NCI-H82 treated with DMSO at 0.1 percent for 48 hours (cell line): ENCODE results near the gene MEPE.

Experiments used
- DNase-seq: peaks from one replicate; lab custom pipeline; 2025; ENCODE audit not compliant: unreplicated experiment; lab: John Stamatoyannopoulos, UW

Gene MEPE

GRCh38 chr4:87832669-87833068, at the start of gene MEPE:
Gene MEPE (plus strand): TSS chr4:87832969. CDS start chr4:87834715, 1,746 bp downstream.
- no peak for DNase-seq

- DNase-seq: no peak
Observed at GRCh38 chr4:87783781-87784180, 49.0 kb upstream of the MEPE start.

- DNase-seq: no peak
Observed at GRCh38 chr4:87785731-87786509, 46.8 kb upstream of the MEPE start.

- DNase-seq: no peak
Observed at GRCh38 chr4:87799301-87800113, 33.3 kb upstream of the MEPE start, which contains the start of gene IBSP. Gene IBSP (plus strand): TSS chr4:87799554. CDS start chr4:87802362, 2,808 bp downstream.

GRCh38 chr4:87802858-87803257, 29.9 kb upstream of the MEPE start:
- DNase-seq: no peak

GRCh38 chr4:87803421-87803820, 29.3 kb upstream of the MEPE start:
- DNase-seq: no peak

GRCh38 chr4:87804871-87805270, 27.9 kb upstream of the MEPE start:
- no peak for DNase-seq

GRCh38 chr4:87805971-87806370, 26.8 kb upstream of the MEPE start:
- DNase-seq: no peak

- DNase-seq: no peak
Observed at GRCh38 chr4:87806520-87806919, 26.2 kb upstream of the MEPE start.

- no peak for DNase-seq
Observed at GRCh38 chr4:87807402-87807801, 25.4 kb upstream of the MEPE start.

- no peak for DNase-seq
Observed at GRCh38 chr4:87811977-87812376, 20.8 kb upstream of the MEPE start.

GRCh38 chr4:87819281-87819919, 13.4 kb upstream of the MEPE start:
- no peak for DNase-seq

- no peak for DNase-seq
Observed at GRCh38 chr4:87823200-87823599, 9.6 kb upstream of the MEPE start.

- no peak for DNase-seq
Observed at GRCh38 chr4:87823724-87824123, 9.0 kb upstream of the MEPE start.

- DNase-seq: no peak
Observed at GRCh38 chr4:87824352-87824751, 8.4 kb upstream of the MEPE start.

- DNase-seq: no peak
Observed at GRCh38 chr4:87834401-87834800, 1.6 kb downstream of the MEPE start.

- no peak for DNase-seq
Observed at GRCh38 chr4:87835197-87835596, 2.4 kb downstream of the MEPE start.

- DNase-seq: no peak
Observed at GRCh38 chr4:87835743-87836142, 3.0 kb downstream of the MEPE start.

- DNase-seq: no peak
Observed at GRCh38 chr4:87838205-87838604, 5.4 kb downstream of the MEPE start.

- peak; percentile 12 for DNase-seq
Observed at GRCh38 chr4:87838890-87839591, 6.3 kb downstream of the MEPE start.

GRCh38 chr4:87839592-87839946, 6.8 kb downstream of the MEPE start:
- DNase-seq: no peak
